Measurements from ENCODE around the gene BCL11B.

BCL11B gene

DNA sequence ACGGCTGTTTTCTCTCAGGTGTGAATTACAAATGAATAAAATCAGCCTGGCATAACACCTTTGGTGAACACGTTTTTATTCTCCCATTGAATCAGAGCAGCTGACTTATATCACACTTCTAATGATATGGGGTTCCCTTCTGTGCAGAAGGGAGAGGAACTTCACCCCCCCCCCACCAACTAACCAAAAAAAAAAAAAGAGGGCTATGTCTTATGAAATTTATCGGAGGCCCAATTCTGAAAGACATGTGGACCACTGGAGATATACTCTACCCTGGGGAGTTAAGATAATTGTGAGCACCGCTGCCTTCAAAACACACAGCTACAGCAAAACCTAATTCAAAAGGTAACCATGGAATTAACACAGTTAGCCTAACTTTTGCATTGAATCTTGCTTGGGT is 4.6 kb downstream of the BCL11B start:
- Mint-ChIP-seq H3K9me3 (no peaks in the 10 kb centered on the region), H3K27me3 (peaks cover 92% of the 10 kb centered on the region), H3K36me3 (ENCODE audit: low read depth) (no peaks in the 10 kb centered on the region), H3K27ac (no peak overlapping the region), H3K4me1 (ENCODE audit: low read depth) (peaks cover 16% of the 10 kb centered on the region), H3K4me3 (no peak overlapping the region)
- intact Hi-C loops (cut with micrococcal nuclease) = no loop called here

DNA sequence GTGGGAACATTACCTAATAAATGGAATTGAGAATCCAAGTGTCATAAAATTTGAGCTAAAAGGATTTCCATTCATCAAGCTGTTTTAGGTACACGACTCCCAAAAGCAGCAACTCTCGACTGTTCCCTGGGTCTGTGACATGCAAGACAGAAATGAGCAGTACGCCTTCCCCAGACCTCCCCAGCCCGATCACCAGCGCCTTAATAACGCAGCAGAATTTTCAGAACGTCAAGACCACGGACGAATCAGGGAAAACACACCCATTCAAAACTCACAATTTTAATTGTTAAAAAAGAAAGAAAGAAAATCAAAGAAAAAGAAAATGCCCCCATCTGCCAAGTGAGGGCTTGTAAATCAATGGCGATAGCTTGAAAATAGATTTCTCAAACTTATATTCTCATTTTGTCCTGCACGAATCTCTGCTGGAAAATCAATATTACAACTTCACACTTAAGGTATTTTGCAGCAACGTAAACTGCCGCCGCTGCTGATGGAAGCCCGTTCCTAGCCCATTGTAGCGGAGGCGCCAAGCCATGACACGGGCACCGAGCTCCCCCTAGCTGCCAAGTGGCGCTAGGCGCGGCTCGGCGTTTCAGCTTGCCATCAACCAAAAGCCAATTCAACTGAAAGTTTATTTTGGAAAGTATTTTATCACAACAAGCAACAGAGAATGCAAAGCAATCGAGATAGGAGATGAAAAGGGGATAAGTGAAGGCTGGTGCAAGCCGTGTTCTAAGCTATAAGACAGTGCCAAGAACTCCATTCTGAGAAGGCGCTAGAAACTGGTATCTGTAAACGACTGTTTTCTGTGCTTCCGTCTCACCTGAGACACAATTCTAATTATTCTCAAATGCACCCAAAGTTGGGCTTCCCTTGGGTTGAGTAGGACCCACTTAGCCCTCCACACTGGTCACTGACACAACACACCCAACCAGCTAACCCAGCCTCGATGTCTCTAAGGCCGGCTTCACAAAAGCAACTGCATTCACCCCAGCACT is 5.5 kb downstream of the BCL11B start:
- Mint-ChIP-seq H3K36me3 (ENCODE audit: low read depth) (no peaks in the 10 kb centered on the region), H3K9me3 (no peaks in the 10 kb centered on the region), H3K4me3 (no peak overlapping the region), H3K27ac (no peak overlapping the region), H3K4me1 (ENCODE audit: low read depth) (peaks cover 10% of the 10 kb centered on the region), H3K27me3 (peaks cover 91% of the 10 kb centered on the region)
- intact Hi-C loops (cut with micrococcal nuclease) = loop anchor here (1.0 kb wide), 1 partner anchor 1128 kb away; no protein-coding TSS in a partner anchor

DNA sequence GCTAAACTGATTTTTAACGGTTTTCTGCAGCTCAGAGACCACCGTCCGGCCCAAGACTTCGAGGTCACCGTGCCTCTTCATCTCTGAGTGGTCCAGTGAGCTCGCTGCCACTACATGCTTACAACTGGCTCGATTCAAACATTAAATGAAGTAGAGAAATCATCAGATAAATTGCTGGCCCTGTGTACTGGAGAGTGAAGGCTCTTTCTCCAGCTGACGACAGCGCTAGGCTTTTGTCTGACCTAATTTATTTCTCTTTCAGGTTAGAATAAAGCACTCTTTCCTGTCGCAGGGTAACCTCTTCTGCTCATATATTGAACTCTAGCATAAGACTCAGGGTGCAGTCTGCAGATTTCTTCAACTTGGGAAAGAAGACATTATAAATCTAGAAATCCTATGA is 6.4 kb downstream of the BCL11B start:
- H3K36me3 Mint-ChIP-seq (ENCODE audit: low read depth) = no peaks in the 10 kb centered on the region
- peaks cover 91% of the 10 kb centered on the region for H3K27me3 Mint-ChIP-seq
- H3K9me3 Mint-ChIP-seq = no peaks in the 10 kb centered on the region
- H3K27ac Mint-ChIP-seq = no peak overlapping the region
- peaks cover 5% of the 10 kb centered on the region for H3K4me1 Mint-ChIP-seq (ENCODE audit: low read depth)
- intact Hi-C loops (cut with micrococcal nuclease) = no loop called here
- H3K4me3 Mint-ChIP-seq = no peak overlapping the region

DNA sequence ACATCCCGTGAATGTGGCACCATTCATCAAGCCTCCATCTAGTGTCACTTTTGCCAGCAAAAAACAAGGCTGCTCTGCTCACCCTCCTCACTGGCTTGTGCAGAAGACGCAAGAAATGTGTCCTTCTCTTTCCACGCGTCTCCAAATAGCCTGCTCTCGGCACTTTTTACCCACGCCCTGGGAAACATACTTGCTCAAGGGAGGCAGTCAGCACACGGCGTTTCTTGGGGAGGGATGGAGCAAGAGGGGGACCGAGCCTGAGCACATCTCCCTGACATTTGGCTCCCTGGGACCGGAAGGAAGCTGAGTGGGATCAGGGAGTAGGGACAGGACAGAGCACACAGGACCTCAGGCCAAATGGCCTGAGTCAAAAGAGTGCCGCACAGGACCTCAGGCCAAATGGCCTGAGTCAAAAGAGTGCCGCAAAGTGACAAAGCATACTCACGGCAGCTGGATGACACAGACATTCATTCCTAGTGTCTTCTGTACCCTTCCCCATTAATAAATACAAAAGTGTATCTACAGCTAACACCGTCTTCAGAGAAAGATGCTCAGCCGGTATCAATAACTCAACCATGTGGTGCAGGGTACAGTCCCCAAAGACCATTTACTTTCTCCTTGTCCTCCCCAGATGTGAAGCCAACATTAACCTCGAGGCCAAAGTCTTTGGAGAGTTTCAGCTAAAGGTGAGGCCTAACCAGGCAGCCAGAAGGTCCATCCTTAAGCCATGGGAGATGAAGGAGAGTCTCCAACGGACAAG is 7.1 kb downstream of the BCL11B start:
- Mint-ChIP-seq H3K4me1 (ENCODE audit: low read depth) (peaks cover 5% of the 10 kb centered on the region), H3K27me3 (peaks cover 90% of the 10 kb centered on the region), H3K4me3 (no peak overlapping the region), H3K36me3 (ENCODE audit: low read depth) (no peaks in the 10 kb centered on the region), H3K9me3 (no peaks in the 10 kb centered on the region), H3K27ac (no peak overlapping the region)
- intact Hi-C loops (cut with micrococcal nuclease) = no loop called here

DNA sequence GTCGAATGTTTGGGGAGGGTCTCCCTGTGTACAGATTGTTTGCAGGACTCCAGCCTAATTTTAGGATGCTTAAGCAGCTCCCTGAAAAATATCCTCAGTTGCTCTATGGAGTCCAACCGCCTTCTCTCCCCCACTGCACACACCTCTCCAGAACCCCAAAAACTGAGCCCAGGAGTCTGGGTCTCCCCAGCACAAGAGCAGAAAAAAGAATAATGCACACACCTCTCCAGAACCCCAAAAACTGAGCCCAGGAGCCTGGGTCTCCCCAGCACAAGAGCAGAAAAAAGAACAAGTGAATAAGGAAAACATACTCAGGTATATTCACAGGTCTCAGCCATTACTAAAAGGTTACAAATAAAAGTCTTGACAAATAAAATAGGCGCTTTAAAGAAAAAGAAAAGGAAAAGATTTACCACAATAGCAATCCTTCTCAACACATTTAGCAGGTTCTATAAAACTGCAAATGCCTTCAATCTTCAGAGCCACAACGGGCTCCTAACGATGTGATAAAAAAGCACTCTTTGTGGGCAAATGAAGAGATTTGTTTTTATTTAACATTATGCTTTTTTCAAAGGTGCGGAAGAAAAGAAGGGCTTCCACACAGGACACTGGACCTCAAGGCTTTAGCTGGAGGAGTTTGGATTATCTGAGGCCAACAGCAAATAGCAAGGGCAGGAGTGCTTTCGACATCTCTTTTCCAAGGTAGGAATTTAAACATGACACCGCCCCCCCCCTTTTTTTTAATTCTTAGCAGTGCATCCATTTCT is 8.2 kb downstream of the BCL11B start:
- peaks cover 5% of the 10 kb centered on the region for H3K4me1 Mint-ChIP-seq (ENCODE audit: low read depth)
- H3K4me3 Mint-ChIP-seq = no peak overlapping the region
- H3K27ac Mint-ChIP-seq = no peak overlapping the region
- no peaks in the 10 kb centered on the region for H3K36me3 Mint-ChIP-seq (ENCODE audit: low read depth)
- intact Hi-C loops (cut with micrococcal nuclease) = no loop called here
- H3K9me3 Mint-ChIP-seq = no peaks in the 10 kb centered on the region
- H3K27me3 Mint-ChIP-seq = peaks cover 85% of the 10 kb centered on the region

DNA sequence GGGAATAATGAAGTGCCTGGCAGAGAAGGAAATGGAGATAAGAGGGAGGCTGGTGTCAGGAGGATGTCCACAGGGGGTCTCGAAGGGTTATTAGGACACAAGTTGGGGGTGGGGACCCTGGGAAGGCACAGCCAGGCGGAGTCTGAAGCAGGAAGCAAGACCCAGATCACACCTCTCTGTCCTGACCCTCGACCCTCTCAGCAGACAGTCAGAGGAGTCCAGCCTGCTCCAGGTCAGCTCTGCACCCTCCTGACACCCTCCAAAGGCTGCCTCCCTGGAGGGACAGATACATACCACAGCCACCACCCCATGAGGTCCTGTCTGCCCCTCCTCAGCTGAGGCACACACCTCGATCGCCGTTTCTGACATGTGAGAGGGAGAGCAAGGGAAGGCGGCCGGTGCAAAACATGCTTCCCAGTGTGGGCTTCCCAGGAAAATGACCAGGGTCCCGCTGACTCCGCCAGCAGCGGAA is 9.0 kb downstream of the BCL11B start:
- Mint-ChIP-seq H3K27ac (no peak overlapping the region), H3K4me1 (ENCODE audit: low read depth) (peaks cover 5% of the 10 kb centered on the region), H3K4me3 (no peak overlapping the region), H3K36me3 (ENCODE audit: low read depth) (no peaks in the 10 kb centered on the region), H3K27me3 (peaks cover 84% of the 10 kb centered on the region), H3K9me3 (no peaks in the 10 kb centered on the region)
- intact Hi-C loops (cut with micrococcal nuclease) = no loop called here

DNA sequence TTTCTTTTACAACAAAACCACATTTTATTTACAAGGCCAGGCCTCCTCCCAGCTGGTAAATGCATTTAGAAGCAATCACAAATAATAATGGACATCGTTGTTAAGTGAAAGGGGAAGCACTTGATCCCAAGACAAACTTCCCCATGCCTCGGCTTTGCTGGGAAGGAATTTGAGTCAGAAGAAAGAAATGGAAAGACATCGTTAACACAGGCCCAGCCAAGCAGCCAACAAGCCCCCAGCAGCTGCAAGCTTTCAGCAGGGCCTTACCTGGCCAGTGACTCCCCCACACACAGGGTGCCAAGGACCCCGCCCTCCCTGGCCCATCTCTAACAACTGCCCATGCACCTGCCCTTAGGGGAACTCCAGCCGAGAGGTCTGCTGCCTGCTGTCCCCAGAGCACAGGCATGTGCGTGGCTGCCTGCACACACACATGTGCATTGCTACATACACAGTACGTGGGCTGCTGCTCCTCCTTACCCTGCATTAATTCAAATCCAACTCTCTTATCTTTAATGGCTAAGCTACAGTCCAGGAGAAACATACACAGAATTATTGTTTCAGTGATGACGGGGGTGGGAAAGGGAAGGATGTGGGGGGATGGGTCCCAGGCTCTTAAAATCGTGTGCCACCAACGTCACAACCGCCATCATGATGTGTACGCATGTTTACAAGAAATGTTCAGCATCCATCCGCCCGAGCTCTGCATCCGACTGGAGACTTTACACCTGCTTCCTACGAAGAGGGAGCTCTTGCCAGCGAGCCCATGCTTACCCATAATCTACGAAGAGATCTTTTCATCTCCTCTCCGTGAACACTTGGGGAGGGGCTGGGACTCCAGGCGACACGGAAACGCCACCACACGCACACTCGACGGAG is 9.8 kb downstream of the BCL11B start:
- Mint-ChIP-seq H3K4me3 (no peak overlapping the region), H3K4me1 (ENCODE audit: low read depth) (peaks cover 5% of the 10 kb centered on the region)
- intact Hi-C loops (cut with micrococcal nuclease) = no loop called here

DNA sequence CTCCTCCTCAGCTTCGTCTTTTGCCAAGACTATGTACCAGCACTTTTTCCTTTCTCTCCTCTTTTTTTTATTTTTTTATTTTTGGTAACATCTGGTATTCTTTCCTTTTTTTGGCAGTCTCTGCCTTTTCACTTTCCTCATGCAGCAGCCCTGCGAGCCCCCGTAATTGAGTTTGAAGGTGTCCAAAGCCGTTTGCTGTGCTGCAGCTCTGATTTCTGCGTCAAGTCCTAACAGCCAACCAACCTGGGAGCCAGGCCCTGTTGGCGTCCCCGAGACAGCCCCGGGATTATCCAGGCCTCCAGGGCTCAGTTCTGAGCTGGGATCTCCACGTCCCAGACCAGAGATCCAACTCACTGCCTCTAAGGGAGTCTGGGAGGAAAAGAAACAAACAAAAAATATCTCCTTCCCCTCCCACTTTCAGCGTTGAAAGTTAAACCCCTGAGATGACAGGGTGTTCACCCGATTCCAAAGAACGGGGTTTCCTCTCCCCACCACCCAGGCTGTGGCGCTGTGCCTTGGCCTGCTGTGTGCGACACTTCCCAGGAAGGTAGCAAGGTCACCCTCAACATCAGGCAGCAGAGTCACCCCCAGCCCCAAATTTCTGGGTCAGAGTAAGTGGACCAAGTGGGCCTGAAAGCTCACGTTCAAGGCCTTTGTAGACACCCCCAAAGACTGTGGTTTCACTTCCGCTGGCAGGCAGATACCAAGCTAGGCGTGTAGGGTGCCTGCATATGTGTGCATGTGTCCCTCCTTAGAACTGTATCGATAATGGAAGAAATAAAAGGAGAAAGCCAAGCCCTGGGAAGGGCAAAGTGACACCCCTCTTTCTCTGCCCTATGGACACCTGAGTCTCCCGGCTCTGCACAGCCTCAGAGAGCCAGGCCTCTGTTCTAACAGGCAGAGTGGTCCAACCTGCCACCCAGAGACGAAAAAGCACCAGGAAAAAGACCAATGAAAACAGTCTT is 11.1 kb downstream of the BCL11B start:
- Mint-ChIP-seq H3K9me3 (no peaks in the 10 kb centered on the region), H3K27ac (no peak overlapping the region), H3K27me3 (peaks cover 71% of the 10 kb centered on the region), H3K36me3 (ENCODE audit: low read depth) (no peaks in the 10 kb centered on the region), H3K4me3 (no peak overlapping the region), H3K4me1 (ENCODE audit: low read depth) (no peaks in the 10 kb centered on the region)
- intact Hi-C loops (cut with micrococcal nuclease) = no loop called here

More for the DNA sequence above, 9.8 kb downstream of the BCL11B start:
- Mint-ChIP-seq H3K27ac (no peak overlapping the region), H3K9me3 (no peaks in the 10 kb centered on the region), H3K27me3 (peaks cover 82% of the 10 kb centered on the region), H3K36me3 (ENCODE audit: low read depth) (no peaks in the 10 kb centered on the region)

DNA sequence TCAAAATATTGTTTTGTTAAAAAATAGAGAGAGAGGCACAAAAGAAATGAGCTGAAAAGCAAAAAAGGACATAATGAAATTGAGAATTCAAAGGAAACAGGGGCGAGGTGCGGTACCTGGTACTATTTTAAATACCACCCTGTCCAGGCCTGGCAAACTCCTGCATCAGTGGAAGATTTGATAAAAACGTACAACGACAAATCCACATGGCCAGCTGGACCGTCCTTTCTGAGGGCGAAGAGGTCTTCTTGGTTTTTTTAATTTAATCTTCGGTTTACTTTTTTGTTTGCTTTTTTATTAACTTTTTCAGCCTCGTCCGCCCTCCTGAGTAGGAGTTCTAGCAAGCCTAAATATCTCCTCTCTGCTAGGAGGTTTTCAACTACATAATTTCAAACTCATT is 11.9 kb downstream of the BCL11B start:
- Mint-ChIP-seq H3K36me3 (ENCODE audit: low read depth) (no peaks in the 10 kb centered on the region), H3K4me1 (ENCODE audit: low read depth) (no peaks in the 10 kb centered on the region), H3K4me3 (no peak overlapping the region), H3K27me3 (peaks cover 63% of the 10 kb centered on the region), H3K9me3 (no peaks in the 10 kb centered on the region), H3K27ac (no peak overlapping the region)
- intact Hi-C loops (cut with micrococcal nuclease) = no loop called here

DNA sequence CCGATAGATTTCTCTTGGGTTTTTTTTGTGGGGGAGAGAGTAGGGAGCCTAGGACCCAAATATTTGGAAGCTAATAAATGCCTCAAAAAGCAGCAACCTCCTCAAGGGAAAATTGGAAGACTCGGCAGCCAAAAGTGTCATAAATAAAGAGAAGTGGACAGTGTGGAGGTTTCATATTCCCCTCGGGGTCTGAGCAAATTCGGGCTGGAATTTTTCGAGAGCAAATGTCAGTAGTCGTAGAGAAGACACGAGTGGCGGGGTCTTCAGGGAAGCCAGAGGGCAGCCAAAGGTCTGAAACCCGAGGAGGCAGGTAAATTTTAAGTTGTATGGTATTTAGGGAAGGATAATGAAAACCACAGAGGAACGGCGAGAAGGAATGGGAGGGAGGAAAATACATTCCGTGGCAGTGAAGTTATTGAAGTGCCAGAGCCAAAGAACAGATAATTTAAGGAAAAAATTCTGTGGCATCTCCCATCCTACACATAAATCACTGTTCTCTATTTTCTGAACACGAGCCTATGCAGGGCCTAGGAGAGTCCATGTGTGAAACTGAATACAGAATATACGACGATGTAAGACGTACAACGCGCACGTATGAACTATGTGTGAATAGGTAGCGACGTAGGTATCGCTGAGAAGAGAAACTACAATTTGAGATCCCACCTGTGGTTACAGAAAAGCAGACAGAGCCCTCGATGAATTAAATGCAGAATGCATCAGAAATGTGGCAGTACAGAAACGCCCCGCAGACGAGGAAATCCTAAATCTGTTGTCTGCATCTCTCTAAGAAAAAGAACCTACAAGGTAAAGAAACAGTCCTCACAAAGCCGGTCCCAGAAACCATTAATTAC is 12.9 kb downstream of the BCL11B start:
- H3K36me3 Mint-ChIP-seq (ENCODE audit: low read depth) = no peaks in the 10 kb centered on the region
- H3K27me3 Mint-ChIP-seq = peaks cover 59% of the 10 kb centered on the region
- H3K27ac Mint-ChIP-seq = no peak overlapping the region
- no peaks in the 10 kb centered on the region for H3K4me1 Mint-ChIP-seq (ENCODE audit: low read depth)
- H3K4me3 Mint-ChIP-seq = no peak overlapping the region
- intact Hi-C loops (cut with micrococcal nuclease) = no loop called here
- no peaks in the 10 kb centered on the region for H3K9me3 Mint-ChIP-seq

DNA sequence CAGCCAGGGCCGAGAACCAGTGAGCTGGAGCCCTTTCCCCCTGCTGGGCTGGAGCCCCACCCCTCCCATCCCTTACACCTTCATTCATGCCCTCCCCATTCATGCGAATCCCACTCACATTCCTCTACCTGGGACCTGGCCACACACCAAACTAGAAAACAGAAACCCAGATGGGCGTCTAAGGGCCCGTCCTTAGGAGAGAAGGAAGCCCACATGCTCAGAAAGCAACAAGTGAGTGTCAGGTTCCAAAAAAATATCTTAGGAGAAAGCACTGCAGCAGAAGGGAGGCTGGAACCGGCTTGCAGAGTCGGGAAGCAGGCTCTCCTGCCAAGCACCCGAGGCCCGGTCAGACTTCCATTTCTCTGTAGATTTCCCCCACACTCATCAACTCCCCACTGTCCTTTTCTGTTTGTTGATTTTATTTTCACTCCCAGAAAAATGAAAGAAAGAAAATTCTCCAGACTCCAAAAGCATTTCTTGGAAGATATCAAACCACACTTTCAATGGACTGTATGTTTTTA is 13.6 kb downstream of the BCL11B start:
- Mint-ChIP-seq H3K4me1 (ENCODE audit: low read depth) (no peaks in the 10 kb centered on the region), H3K4me3 (no peak overlapping the region), H3K27ac (no peak overlapping the region), H3K9me3 (no peaks in the 10 kb centered on the region), H3K27me3 (peaks cover 56% of the 10 kb centered on the region), H3K36me3 (ENCODE audit: low read depth) (no peaks in the 10 kb centered on the region)
- intact Hi-C loops (cut with micrococcal nuclease) = no loop called here

All from dendritic cell treated with granulocyte-macrophage colony-stimulating factor and Interleukin-4, amounts not matched to agents 40 ng/mL and 50 ng/mL, for 4 days (primary cell).